Testis (tissue), 3 donors: ENCODE measurements around the gene THAP3. TPM values are rescaled to one million over a fixed set of nuclear protein-coding genes. Genes with fewer than 3 reads are reported as not detected.

Experiments
- DNase-seq: peaks from one replicate; pipeline ENCODE4 v3.0.0-alpha.2; 2019
- H3K27ac ChIP-seq, 2 donors: fragments of 200-600 bp; sonication (generic); one replicate each; pipeline ENCODE4 v1.5.1; 2019
- H3K27me3 ChIP-seq: fragments of 200-600 bp; sonication (generic); one replicate; pipeline ENCODE4 v1.5.1; 2019
- H3K36me3 ChIP-seq: fragments of 200-600 bp; sonication (generic); one replicate; pipeline ENCODE4 v1.5.1; 2017; ENCODE audit warnings: low read depth; ENCODE audit errors: missing control alignments
- H3K4me1 ChIP-seq: fragments of 200-600 bp; sonication (generic); one replicate; pipeline ENCODE4 v1.5.1; 2019
- H3K4me3 ChIP-seq, 2 donors: fragments of 200-600 bp; sonication (generic); one replicate each; pipeline ENCODE4 v1.5.1; 2017 to 2019
- H3K9me3 ChIP-seq: fragments of 200-600 bp; sonication (generic); one replicate; pipeline ENCODE4 v1.5.1; 2017
- CTCF ChIP-seq, 3 experiments: fragments of 450-650 bp in 2 of 3; fragments of 200-600 bp in 1 of 3; sonication (generic) in 1 of 3; IDR thresholded peaks; one replicate each; pipeline ENCODE4 v1.5.1; 2016 to 2019; ENCODE audit warnings: antibody characterized with exemption in 3 of 3, mild to moderate bottlenecking in 2 of 3, moderate library complexity in 1 of 3
- POLR2A ChIP-seq: fragments of 450-650 bp; IDR thresholded peaks from one replicate; pipeline ENCODE4 v1.6.1; 2017; ENCODE audit warnings: antibody characterized with exemption, mild to moderate bottlenecking, moderate library complexity
- WGBS, 2 donors: methylation state at CpG; one replicate each; pipeline ENCODE4 v1.1.5; 2018; 5-methylcytosine and 5-hydroxymethylcytosine counted together
- intact Hi-C: fragments of 100-400 bp; cut with DNase I; formaldehyde crosslinking; loops from one replicate; pipeline ENCODE4 v1.15.1; 2023; ENCODE audit warnings: low total_unique reads
- polyA plus RNA-seq: library from polyadenylated mRNA; stranded (reverse); fragments of 350-450 nt; fragmentation: Illumina TruSeq; extraction: RNeasy Lipid Tissue Mini Kit (QIAGEN cat#74804); gene quantifications from one replicate; pipeline ENCODE4 v1.2.3, GENCODE V29; 2014; ENCODE audit warnings: low read depth, low replicate concordance; ENCODE audit not compliant: insufficient read depth
- total RNA-seq, 2 donors: library from RNA; depleted of rRNA; stranded (reverse); fragments of >200 nt; gene quantifications; one replicate each; pipeline ENCODE4 v1.2.3, GENCODE V29; 2016

The THAP3 gene
- total and polyA plus RNA-seq, 3 donors from 2014 or later: 28.7 to 41.9 (median 38.6) TPM

DNA sequence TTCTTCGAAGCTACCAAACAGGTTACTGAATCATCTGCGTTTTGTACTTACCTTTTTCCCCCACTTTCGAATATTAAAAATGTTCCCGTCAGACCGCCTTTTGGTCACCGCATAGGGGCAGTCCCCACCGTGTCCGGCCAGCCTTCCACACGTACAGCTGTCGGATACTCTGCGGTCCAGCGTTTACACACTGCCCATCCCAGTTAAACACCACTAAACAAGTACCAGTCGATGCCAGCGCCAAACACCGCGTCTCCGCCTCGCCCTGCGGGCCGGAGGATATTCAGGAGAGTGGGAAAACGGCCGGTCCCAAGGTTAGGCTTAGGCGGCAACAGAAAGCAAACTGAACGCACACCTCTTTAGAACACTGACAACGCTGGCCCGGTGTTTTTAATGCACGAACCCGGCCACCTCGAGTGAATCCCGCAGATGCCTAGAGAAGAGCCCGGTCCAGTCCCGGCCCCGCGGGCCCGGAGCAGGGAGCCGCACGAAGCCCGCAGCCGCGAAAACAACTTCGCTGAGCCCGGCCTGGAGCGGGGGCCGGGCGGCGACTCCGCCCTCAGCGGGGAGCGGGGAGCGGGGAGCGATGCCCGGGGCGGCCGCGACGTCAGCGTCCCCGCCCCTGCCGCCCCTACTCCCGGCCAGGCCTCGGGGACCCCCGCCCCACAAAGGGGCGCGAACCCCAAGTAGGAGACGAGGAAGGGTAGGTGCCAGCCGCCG is 11.9 kb upstream of the THAP3 start:
- intact Hi-C loops: no loop called here
- 0% methylated on average over 30 to 59 of the region's 67 CpGs for WGBS, 2 donors

DNA sequence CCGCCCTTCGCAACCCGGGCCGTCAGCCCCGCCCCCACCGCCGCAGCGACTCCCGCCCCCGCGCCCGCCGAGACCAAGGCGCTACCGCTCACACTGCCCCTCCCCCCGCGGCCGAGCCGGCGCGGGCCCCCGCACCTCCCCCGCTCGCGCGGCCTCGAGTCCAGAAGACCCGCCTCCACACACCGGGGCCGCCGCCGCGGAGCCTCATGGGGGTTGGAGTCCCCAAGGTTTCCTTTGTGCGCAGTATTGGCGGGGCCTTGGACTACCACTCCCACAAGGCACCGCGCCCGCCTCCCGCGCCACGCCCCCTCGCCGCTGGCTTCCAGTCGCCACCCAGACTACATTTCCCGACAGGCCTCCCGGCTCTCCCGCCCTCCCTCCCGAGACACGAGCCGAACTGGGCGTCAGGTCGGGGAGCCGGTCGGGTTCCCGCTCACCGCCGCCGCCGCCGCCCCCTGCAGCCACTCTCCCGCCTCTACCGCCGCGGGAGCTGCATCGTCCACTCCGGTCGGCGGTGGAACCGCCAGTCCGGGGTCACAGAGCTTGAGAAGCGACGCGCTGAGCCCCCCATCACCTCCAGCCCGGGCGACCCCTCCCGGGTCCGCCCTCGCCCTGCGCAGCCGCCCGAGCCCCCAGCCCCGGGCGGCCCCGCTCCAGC is 11.2 kb upstream of the THAP3 start, which contains the start of gene PHF13:
Gene PHF13, plus strand, starts transcription at position 371 of the 658 bp plus-strand sequence. CDS start 336 bp downstream, outside the sequence.
- 1 to 3% methylated on average over 8 to 65 of the region's 84 CpGs for WGBS, 2 donors
- intact Hi-C loops: no loop called here
- Histone ChIP-seq H3K27me3 (no peaks in the 10 kb centered on the region), H3K27ac (peak within 1 kb of the TSS; percentile 94 to 97), H3K4me1 (peaks cover 26% of the 10 kb centered on the region), H3K9me3 (no peaks in the 10 kb centered on the region), H3K36me3 (no peaks in the 10 kb centered on the region), H3K4me3 (peak within 1 kb of the TSS; percentile 95 to 98)
- TF ChIP-seq CTCF (IDR thresholded peaks at IDR 0.05) (no peak), POLR2A (no peak)
- DNase-seq: peak; percentile 99

More for the DNA sequence above, 11.9 kb upstream of the THAP3 start:
- peak; percentile 59 for DNase-seq
- H3K4me3 ChIP-seq: peak overlapping the region; percentile 95 to 98
- peak overlapping the region; percentile 75 to 94 for H3K27ac ChIP-seq
- TF ChIP-seq POLR2A: no peak
- no peak for TF ChIP-seq CTCF (IDR thresholded peaks at IDR 0.05)
- H3K27me3 ChIP-seq: no peaks in the 10 kb centered on the region
- H3K9me3 ChIP-seq: no peaks in the 10 kb centered on the region
- peaks cover 21% of the 10 kb centered on the region for H3K4me1 ChIP-seq
- H3K36me3 ChIP-seq: no peaks in the 10 kb centered on the region

GRCh38 chr1:6614019-6614928 is 10.4 kb upstream of the THAP3 start:
- 0 to 1% methylated on average over 5 to 41 of the region's 117 CpGs for WGBS, 2 donors
- peak; percentile 80 for DNase-seq
- no peaks in the 10 kb centered on the region for H3K9me3 ChIP-seq
- TF ChIP-seq CTCF (IDR thresholded peaks at IDR 0.05): no peak
- TF ChIP-seq POLR2A: no peak
- peaks cover 28% of the 10 kb centered on the region for H3K4me1 ChIP-seq
- H3K27me3 ChIP-seq: no peaks in the 10 kb centered on the region
- H3K27ac ChIP-seq: peak overlapping the region; percentile 94 to 97
- intact Hi-C loops: no loop called here
- peak overlapping the region; percentile 95 to 98 for H3K4me3 ChIP-seq
- no peaks in the 10 kb centered on the region for H3K36me3 ChIP-seq

DNA sequence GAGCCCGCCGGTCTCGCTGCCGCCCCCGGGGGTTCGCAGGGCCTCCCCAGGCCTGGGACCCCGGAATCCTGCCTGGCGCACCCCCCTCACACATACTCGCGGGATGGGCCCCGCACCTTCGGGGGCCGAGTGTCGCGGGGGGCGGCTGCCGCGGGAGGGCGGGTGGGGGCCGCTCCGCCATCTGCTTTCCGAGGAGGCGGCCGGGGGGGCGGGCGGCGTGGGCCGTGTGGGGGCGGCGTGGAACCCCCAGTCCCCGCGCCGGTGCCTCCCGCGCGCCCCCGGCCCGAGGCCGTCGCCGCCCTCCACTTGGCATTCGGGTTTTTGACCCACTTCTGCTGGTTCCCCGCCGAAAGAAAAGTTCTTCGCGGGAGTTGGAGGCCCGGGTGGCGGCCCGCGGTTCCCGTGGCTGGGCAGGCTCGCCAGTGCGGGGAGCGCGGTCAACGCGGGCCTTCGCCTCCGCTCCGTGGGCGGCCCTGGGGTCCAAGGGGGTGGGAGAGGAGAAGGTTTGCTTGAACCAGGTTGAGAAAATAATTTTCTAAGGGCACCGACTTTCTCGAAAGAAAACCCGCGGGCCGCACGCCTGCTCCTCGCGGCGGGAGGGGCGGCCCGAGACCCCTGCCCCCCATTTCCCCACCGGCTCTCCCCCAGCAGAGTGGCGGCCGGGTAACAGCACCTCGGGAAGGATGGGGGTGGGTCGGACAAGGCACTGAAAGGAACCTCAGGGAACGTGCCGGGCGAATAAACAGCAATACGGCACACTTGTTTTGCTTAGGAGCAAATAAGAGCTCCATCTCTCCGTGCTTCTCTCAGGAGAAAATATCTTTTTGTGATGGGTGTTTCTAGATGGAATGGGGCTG is 9.5 kb upstream of the THAP3 start:
- 0 to 1% methylated on average over 17 to 62 of the region's 82 CpGs for WGBS, 2 donors
- DNase-seq: no peak
- Histone ChIP-seq H3K27me3 (no peaks in the 10 kb centered on the region), H3K4me3 (peak overlapping the region; percentile 95 to 98), H3K27ac (peak overlapping the region; percentile 94 to 97), H3K9me3 (no peaks in the 10 kb centered on the region), H3K36me3 (no peaks in the 10 kb centered on the region), H3K4me1 (peaks cover 28% of the 10 kb centered on the region)
- intact Hi-C loops: no loop called here
- TF ChIP-seq CTCF (IDR thresholded peaks at IDR 0.05) (no peak), POLR2A (no peak)
